ENCODE measurements around the gene SPRY4.

DNA sequence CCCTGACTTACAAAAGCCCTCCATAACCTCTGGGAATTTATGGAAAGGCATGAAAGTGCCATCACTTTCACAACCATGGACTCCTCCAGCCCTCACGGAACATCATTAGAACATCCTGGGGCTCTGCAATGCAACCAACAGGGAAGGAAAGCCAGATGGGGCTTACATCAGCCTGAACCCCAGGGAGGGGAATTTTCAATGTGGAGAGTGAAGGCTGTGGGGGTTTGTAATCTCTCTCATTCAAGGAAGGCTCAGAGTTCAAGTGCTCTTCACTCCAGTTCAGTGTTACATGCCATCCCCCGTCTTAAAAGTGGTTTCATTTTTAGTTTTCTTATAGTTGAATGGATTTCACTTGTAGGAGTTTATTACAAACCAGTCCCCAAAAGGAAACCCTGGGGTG, 5.7 kb downstream of the SPRY4 start:
- TF ChIP-seq POLR2A (IDR thresholded peaks at IDR 0.05; ENCODE audit: low read depth, low read length) (no peak), TAF1 (IDR thresholded peaks at IDR 0.05; ENCODE audit: borderline replicate concordance, low read depth, low read length) (no peak), POLR2AphosphoS5 (IDR thresholded peaks at IDR 0.05; ENCODE audit: low read depth, low read length) (no peak)

Measured in GM12892 (cell line).